Ammon's horn (tissue), 1 donor: ENCODE results near the gene KIF22.

Source experiments
- DNase-seq: peaks from one replicate; pipeline ENCODE4 v3.0.0-alpha.2; 2016; ENCODE audit warnings: low spot score

Gene KIF22

GRCh38 chr16:29841631-29842030 is 51.1 kb downstream of the KIF22 start:
- no peak for DNase-seq

- no peak for DNase-seq
Measured at GRCh38 chr16:29842732-29843346, 52.3 kb downstream of the KIF22 start.

GRCh38 chr16:29843931-29844330 is 53.4 kb downstream of the KIF22 start:
- no peak for DNase-seq

GRCh38 chr16:29844575-29845331 is 54.2 kb downstream of the KIF22 start:
- no peak for DNase-seq

GRCh38 chr16:29845656-29846055 is 55.1 kb downstream of the KIF22 start:
- DNase-seq, result no peak

GRCh38 chr16:29848420-29849297 is 58.1 kb downstream of the KIF22 start:
- DNase-seq, result peak; percentile 79

GRCh38 chr16:29849505-29849904 is 59.0 kb downstream of the KIF22 start:
- no peak for DNase-seq

GRCh38 chr16:29850998-29851397 is 60.4 kb downstream of the KIF22 start:
- no peak for DNase-seq

- peak; percentile 77 for DNase-seq
Measured at GRCh38 chr16:29852654-29853053, 62.1 kb downstream of the KIF22 start.

- no peak for DNase-seq
Measured at GRCh38 chr16:29854520-29855100, 64.1 kb downstream of the KIF22 start.
